Hepatocyte (in vitro differentiated cells): Measurements from ENCODE around the gene PXMP2.

ENCODE experiments used
- CTCF ChIP-seq: fragments of 200-600 bp; sonication (generic); IDR thresholded peaks from 2 replicates; pipeline ENCODE4 v1.5.1; 2016; ENCODE audit warnings: antibody characterized with exemption, mild to moderate bottlenecking; ENCODE audit not compliant: poor library complexity
- EZH2 ChIP-seq: fragments of 200-600 bp; sonication (generic); IDR thresholded peaks from 2 replicates; pipeline ENCODE4 v1.6.1; 2016; ENCODE audit warnings: antibody characterized with exemption, mild to moderate bottlenecking, borderline replicate concordance
- EZH2phosphoT487 ChIP-seq: fragments of 200-600 bp; sonication (generic); IDR thresholded peaks from one replicate; pipeline ENCODE4 v1.6.1; 2018; ENCODE audit warnings: antibody characterized with exemption, mild to moderate bottlenecking, low read depth, moderate library complexity; ENCODE audit not compliant: unreplicated experiment, severe bottlenecking

GRCh38 chr12:132685400-132685799 lies 2.0 kb upstream of the PXMP2 start:
- TF ChIP-seq CTCF = no peak
- TF ChIP-seq EZH2 = no peak
- no peak for TF ChIP-seq EZH2phosphoT487
